B cell (primary cell): ENCODE data around the gene GLIPR2. TPM values are rescaled to one million over a fixed set of nuclear protein-coding genes. Genes with fewer than 3 reads are reported as not detected.

Experiments used
- ATAC-seq: fragments of 200-7000 bp; cut with Tn5 transposase; one replicate; pipeline ENCODE4 v1.10.0; 2021; ENCODE audit warnings: low read depth, mild to moderate bottlenecking, moderate number of reproducible peaks, moderate library complexity
- CTCF ChIA-PET: fragments of 350-600 bp; sonication (Branson Sonifier 250); formaldehyde crosslinking; loops from one replicate; lab custom pipeline; 2021; ENCODE audit warnings: antibody characterized with exemption, inconsistent platforms; lab: Charles Lee
- POLR2A ChIA-PET: fragments of 350-600 bp; sonication (Branson Sonifier 250); formaldehyde crosslinking; loops from one replicate; lab custom pipeline; 2021; ENCODE audit warnings: antibody characterized with exemption; lab: Charles Lee
- DNase-seq: peaks from one replicate; pipeline ENCODE4 v3.0.0; 2013
- H2AFZ ChIP-seq: 2 replicates; pipeline ENCODE4 v1.6.1; 2012; ENCODE audit warnings: mild to moderate bottlenecking, low read depth, low read length; ENCODE audit not compliant: insufficient read depth, poor library complexity, severe bottlenecking
- H3K27ac ChIP-seq, 2 donors: 1 replicate in 1 of 2; 2 replicates in 1 of 2; pipeline ENCODE4 v1.5.1; 2012 to 2013; ENCODE audit warnings: low read length in 2 of 2, mild to moderate bottlenecking in 2 of 2, moderate library complexity in 1 of 2
- H3K27me3 ChIP-seq, 4 experiments: fragments of 200-600 bp in 1 of 4; sonication (generic) in 1 of 4; replicated peaks in 1 of 4; 1 replicate in 2 of 4; 2 replicates in 2 of 4; pipeline versions ENCODE4 v1.6.1 to v1.7.0; 2013 to 2016; ENCODE audit warnings: low read length in 3 of 4, mild to moderate bottlenecking in 2 of 4, mixed read lengths in 1 of 4, moderate library complexity in 1 of 4; ENCODE audit not compliant: insufficient read depth in 4 of 4, control insufficient read depth in 3 of 4; ENCODE audit errors: control extremely low read depth in 1 of 4
- H3K36me3 ChIP-seq, 2 experiments: replicated peaks in 1 of 2; 1 replicate in 1 of 2; 2 replicates in 1 of 2; pipeline versions ENCODE4 v1.6.1 to v1.7.1; 2013; ENCODE audit warnings: low read length in 1 of 2; ENCODE audit not compliant: insufficient read depth in 2 of 2, control insufficient read depth in 1 of 2; ENCODE audit errors: control extremely low read depth in 1 of 2, extremely low read depth in 1 of 2
- H3K4me1 ChIP-seq, 2 donors: fragments of 200-600 bp in 1 of 2; sonication (generic) in 1 of 2; 1 replicate in 1 of 2; 2 replicates in 1 of 2; pipeline versions ENCODE4 v1.5.1 to v1.6.1; 2013 to 2017; ENCODE audit warnings: low read length in 2 of 2; ENCODE audit not compliant: control insufficient read depth in 2 of 2, insufficient read depth in 2 of 2
- H3K4me2 ChIP-seq: replicated peaks from 2 replicates; pipeline ENCODE3; 2012; ENCODE audit warnings: mild to moderate bottlenecking, low read depth, low read length; ENCODE audit not compliant: poor library complexity, severe bottlenecking
- H3K4me3 ChIP-seq, 5 experiments: fragments of 200-600 bp in 1 of 5; sonication (generic) in 1 of 5; 1 replicate in 3 of 5; 2 replicates in 2 of 5; pipeline versions ENCODE4 v1.5.1 to v1.7.0; 2011 to 2016; ENCODE audit warnings: low read length in 4 of 5, mild to moderate bottlenecking in 4 of 5, low read depth in 2 of 5, control low read depth in 1 of 5, moderate library complexity in 1 of 5; ENCODE audit not compliant: insufficient read depth in 1 of 5; ENCODE audit errors: control extremely low read depth in 1 of 5, extremely low read depth in 1 of 5
- H3K79me2 ChIP-seq: fragments of 200-600 bp; sonication (generic); one replicate; pipeline ENCODE4 v1.6.0; 2016; ENCODE audit warnings: low read length; ENCODE audit not compliant: control insufficient read depth, insufficient read depth
- H3K9ac ChIP-seq: fragments of 200-600 bp; sonication (generic); 2 replicates; pipeline ENCODE4 v1.6.1; 2017; ENCODE audit warnings: mild to moderate bottlenecking, low read length, moderate library complexity
- H3K9me3 ChIP-seq, 3 donors: one replicate each; pipeline versions ENCODE4 v1.6.1 to v1.7.1; 2013; ENCODE audit warnings: low read length in 2 of 3; ENCODE audit not compliant: control insufficient read depth in 2 of 3, insufficient read depth in 1 of 3; ENCODE audit errors: control extremely low read depth in 1 of 3
- H4K20me1 ChIP-seq: 2 replicates; pipeline ENCODE4 v1.6.0; 2012; ENCODE audit warnings: mild to moderate bottlenecking, low read length; ENCODE audit not compliant: insufficient read depth, control insufficient read depth, poor library complexity, severe bottlenecking
- H3K27ac Mint-ChIP-seq: one replicate; pipeline ENCODE4 v1.8.0; 2021; ENCODE audit warnings: mixed read lengths
- H3K27me3 Mint-ChIP-seq: one replicate; pipeline ENCODE4 v1.8.0; 2021; ENCODE audit warnings: mixed read lengths
- H3K4me1 Mint-ChIP-seq: one replicate; pipeline ENCODE4 v1.8.0; 2021; ENCODE audit warnings: mixed read lengths
- H3K4me3 Mint-ChIP-seq: one replicate; pipeline ENCODE4 v1.8.0; 2021; ENCODE audit warnings: mixed read lengths
- H3K9me3 Mint-ChIP-seq: one replicate; pipeline ENCODE4 v1.8.0; 2022; ENCODE audit warnings: mixed read lengths; ENCODE audit not compliant: insufficient read depth
- EZH2 ChIP-seq: IDR thresholded peaks from 2 replicates; pipeline ENCODE4 v1.6.1; 2012; ENCODE audit warnings: borderline replicate concordance, low read depth, mild to moderate bottlenecking, moderate library complexity, low read length; ENCODE audit not compliant: insufficient read depth, poor library complexity, severe bottlenecking
- WGBS: methylation state at CpG from one replicate; pipeline ENCODE4 v1.1.5; 2013; ENCODE audit warnings: missing lambda C conversion rate; ENCODE audit not compliant: insufficient coverage; 5-methylcytosine and 5-hydroxymethylcytosine counted together
- intact Hi-C: fragments of 100-400 bp; cut with micrococcal nuclease; formaldehyde crosslinking; loops from one replicate; pipeline ENCODE4 v1.10.0; 2022
- polyA plus RNA-seq: library from polyadenylated mRNA; depleted of rRNA; stranded (reverse); fragments of >200 nt; gene quantifications from 2 replicates; pipeline ENCODE4 v1.2.3, GENCODE V29; 2012
- total RNA-seq, 2 donors: library from RNA; stranded (reverse); fragments of 120-200 nt in 1 of 2; gene quantifications; 1 replicate in 1 of 2; 2 replicates in 1 of 2; pipeline versions ENCODE4 v1.2.3 to v1.2.4, GENCODE V29; 2013 to 2022
- TF ChIP-seq, protein P1 (sequence below): fragments of 200-600 bp; IDR thresholded peaks from one replicate; pipeline ENCODE4 v1.8.0; 2022; ENCODE audit warnings: antibody characterized with exemption, mild to moderate bottlenecking

The GLIPR2 gene
- total and polyA plus RNA-seq, 2 donors (not counting 1 experiment from before 2014, with no cell fraction given): 13.7 to 14.6 TPM

DNA sequence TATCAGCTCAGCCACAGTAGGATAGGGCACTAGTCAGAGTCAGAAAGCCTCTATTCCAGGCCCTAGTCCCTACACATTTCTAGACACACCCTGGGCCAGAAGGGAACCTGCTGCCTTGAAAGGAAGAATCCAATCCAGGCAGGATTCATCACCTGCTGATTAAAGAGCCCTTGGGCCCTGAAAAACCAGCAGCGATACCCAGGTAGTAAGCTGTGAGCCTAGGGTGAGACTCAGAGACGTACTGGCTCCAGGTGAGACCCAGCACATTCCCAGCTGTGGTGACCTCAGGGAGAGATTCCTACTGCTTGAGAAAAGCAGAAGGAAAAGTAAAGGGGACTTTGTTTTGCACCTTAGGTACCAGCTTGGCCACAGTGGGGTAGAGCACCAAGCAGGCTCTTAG, 37.3 kb downstream of the GLIPR2 start:
- DNase-seq (no peak), ATAC-seq (no peak)
- Histone ChIP-seq H2AFZ (no peak overlapping the region), H3K4me3 (no peak overlapping the region), H3K9me3 (peaks cover 0 to 3% (median 0%) of the 10 kb centered on the region in 3 donors), H3K27ac (no peak overlapping the region), H4K20me1 (no peaks in the 10 kb centered on the region), H3K4me1 (no peaks in the 10 kb centered on the region), H3K27me3 (no peaks in the 10 kb centered on the region), H3K79me2 (no peaks in the 10 kb centered on the region), H3K9ac (no peak overlapping the region), H3K36me3 (no peaks in the 10 kb centered on the region), H3K4me2 (no peak overlapping the region)
- H3K4me1 Mint-ChIP-seq: no peaks in the 10 kb centered on the region
- H3K27ac Mint-ChIP-seq: no peak overlapping the region
- ChIA-PET CTCF (interaction anchor here (4.0 kb wide), 1 partner anchor 71 kb away, joined by 32 read pairs; no protein-coding TSS in a partner anchor), POLR2A (no interaction called here)
- intact Hi-C loops: no loop called here
- H3K4me3 Mint-ChIP-seq: no peak overlapping the region
- no peaks in the 10 kb centered on the region for H3K9me3 Mint-ChIP-seq
- peaks cover 2% of the 10 kb centered on the region for H3K27me3 Mint-ChIP-seq
- no peak for TF ChIP-seq EZH2
- TF ChIP-seq, protein P1, sequence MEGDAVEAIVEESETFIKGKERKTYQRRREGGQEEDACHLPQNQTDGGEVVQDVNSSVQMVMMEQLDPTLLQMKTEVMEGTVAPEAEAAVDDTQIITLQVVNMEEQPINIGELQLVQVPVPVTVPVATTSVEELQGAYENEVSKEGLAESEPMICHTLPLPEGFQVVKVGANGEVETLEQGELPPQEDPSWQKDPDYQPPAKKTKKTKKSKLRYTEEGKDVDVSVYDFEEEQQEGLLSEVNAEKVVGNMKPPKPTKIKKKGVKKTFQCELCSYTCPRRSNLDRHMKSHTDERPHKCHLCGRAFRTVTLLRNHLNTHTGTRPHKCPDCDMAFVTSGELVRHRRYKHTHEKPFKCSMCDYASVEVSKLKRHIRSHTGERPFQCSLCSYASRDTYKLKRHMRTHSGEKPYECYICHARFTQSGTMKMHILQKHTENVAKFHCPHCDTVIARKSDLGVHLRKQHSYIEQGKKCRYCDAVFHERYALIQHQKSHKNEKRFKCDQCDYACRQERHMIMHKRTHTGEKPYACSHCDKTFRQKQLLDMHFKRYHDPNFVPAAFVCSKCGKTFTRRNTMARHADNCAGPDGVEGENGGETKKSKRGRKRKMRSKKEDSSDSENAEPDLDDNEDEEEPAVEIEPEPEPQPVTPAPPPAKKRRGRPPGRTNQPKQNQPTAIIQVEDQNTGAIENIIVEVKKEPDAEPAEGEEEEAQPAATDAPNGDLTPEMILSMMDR: no peak
- WGBS: 96% methylated on average over 2 of the region's 2 CpGs

DNA sequence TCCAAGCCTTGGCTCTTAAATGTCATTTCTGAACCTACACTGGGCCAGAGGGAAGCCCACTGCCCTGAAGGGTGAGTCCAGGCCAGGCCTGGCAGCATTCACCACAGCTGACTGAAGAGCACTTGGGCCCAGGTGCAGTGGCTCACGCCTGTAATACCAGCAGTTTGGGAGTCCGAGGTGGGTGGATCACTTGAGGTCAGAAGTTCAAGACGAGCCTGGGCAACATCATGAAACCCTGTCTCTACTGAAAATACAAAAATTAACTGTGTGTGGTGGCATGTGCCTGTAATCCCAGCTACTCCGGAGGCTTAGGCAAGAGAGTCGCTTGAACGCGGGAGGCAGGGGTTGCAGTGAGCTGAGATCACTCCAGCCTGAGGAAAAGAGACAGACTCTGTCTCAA, 37.7 kb downstream of the GLIPR2 start:
- no peak overlapping the region for H3K27ac ChIP-seq
- no peaks in the 10 kb centered on the region for H3K9me3 Mint-ChIP-seq
- H3K4me1 ChIP-seq: no peaks in the 10 kb centered on the region
- ChIA-PET CTCF (interaction anchor here (4.0 kb wide), 1 partner anchor 71 kb away, joined by 32 read pairs; no protein-coding TSS in a partner anchor), POLR2A (no interaction called here)
- no peak overlapping the region for H2AFZ ChIP-seq
- no peak overlapping the region for H3K4me3 ChIP-seq
- intact Hi-C loops: no loop called here
- no peaks in the 10 kb centered on the region for H3K27me3 ChIP-seq
- no peak for TF ChIP-seq EZH2
- TF ChIP-seq, protein P1: no peak
- no peak overlapping the region for H3K4me2 ChIP-seq
- no peaks in the 10 kb centered on the region for H3K36me3 ChIP-seq
- no peaks in the 10 kb centered on the region for H3K79me2 ChIP-seq
- DNase-seq: no peak
- H3K4me1 Mint-ChIP-seq: no peaks in the 10 kb centered on the region
- ATAC-seq: no peak
- peaks cover 2% of the 10 kb centered on the region for H3K27me3 Mint-ChIP-seq
- peaks cover 0 to 3% (median 0%) of the 10 kb centered on the region in 3 donors for H3K9me3 ChIP-seq
- H3K27ac Mint-ChIP-seq: no peak overlapping the region
- H3K9ac ChIP-seq: no peak overlapping the region
- H4K20me1 ChIP-seq: no peaks in the 10 kb centered on the region
- 100% methylated on average over 2 of the region's 7 CpGs for WGBS
- H3K4me3 Mint-ChIP-seq: no peak overlapping the region
